ENCODE results near the gene GFPT1. TPM values are rescaled to one million over a fixed set of nuclear protein-coding genes. Genes with fewer than 3 reads are reported as not detected.
A peak's percentile ranks its signal among the peaks of the same experiment; 100 is the strongest.

The GFPT1 gene
- total RNA-seq = 49.5 to 52.7 TPM (median 50.4 TPM) in 3 replicates

DNA sequence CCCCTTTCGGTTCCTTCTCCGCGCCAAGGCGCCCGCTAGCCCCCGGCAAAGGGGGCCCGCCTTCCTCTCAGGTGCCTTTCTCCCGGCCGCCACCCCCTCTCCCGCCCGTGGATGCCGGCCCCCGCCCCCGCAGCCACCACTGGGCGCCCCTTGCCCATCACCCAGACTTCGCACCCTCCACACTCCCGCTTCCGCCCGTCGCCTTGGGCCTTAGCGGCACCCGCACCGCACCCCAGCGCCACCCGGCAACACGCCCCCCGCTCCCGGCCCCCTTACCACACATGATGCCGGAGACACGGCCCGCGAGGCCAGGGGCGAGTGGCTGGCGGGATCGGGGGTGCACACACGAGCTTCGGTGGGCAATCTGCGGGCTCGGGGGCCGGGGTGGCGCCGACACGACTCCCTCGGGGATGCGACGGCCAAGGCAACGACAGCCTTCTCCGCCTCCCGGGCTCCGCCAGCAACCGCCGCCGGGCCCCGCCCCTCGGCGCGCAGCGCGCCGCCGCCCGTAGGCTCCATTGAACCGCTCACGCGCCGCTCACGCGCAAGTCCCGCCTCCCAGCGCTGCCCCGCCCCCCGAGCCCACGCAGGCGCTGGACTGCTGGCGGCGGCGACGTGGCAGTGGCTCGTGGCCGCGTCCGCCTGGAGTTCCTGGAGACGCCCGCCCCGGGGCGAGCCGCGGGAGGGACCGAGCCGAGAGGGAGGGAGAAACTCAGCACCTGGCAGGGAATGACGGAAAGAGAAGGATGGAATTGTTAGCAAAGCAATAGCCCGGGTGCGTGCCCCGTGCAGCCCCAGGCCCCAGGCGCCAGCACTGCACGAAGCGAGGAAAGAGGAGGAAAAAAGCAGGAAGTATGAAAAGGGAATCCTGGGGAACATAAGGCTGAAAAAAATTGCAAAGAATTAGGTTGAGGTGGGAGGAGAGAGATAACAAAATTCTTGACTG is at the start of gene GFPT1:
Gene GFPT1, minus strand, starts transcription at position 439 of the 946 bp plus-strand sequence. Its CDS starts 156 bp downstream, at position 283.
- peaks cover 2% of the 10 kb centered on the region for H3K36me3 Mint-ChIP-seq
- DNase-seq (ENCODE audit: low spot score in 2 of 2, unreplicated experiment in 2 of 2) = peak; percentile 93 to 96
- peak within 1 kb of the TSS; percentile 99 for H3K27ac Mint-ChIP-seq
- H3K4me3 Mint-ChIP-seq = peak within 1 kb of the TSS; percentile 87
- no peaks in the 10 kb centered on the region for H3K27me3 Mint-ChIP-seq (ENCODE audit: low read depth)
- H3K4me1 Mint-ChIP-seq = peaks cover 36% of the 10 kb centered on the region
- no peaks in the 10 kb centered on the region for H3K9me3 Mint-ChIP-seq
- TF ChIP-seq, protein P1, sequence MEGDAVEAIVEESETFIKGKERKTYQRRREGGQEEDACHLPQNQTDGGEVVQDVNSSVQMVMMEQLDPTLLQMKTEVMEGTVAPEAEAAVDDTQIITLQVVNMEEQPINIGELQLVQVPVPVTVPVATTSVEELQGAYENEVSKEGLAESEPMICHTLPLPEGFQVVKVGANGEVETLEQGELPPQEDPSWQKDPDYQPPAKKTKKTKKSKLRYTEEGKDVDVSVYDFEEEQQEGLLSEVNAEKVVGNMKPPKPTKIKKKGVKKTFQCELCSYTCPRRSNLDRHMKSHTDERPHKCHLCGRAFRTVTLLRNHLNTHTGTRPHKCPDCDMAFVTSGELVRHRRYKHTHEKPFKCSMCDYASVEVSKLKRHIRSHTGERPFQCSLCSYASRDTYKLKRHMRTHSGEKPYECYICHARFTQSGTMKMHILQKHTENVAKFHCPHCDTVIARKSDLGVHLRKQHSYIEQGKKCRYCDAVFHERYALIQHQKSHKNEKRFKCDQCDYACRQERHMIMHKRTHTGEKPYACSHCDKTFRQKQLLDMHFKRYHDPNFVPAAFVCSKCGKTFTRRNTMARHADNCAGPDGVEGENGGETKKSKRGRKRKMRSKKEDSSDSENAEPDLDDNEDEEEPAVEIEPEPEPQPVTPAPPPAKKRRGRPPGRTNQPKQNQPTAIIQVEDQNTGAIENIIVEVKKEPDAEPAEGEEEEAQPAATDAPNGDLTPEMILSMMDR (IDR thresholded peaks at IDR 0.05; ENCODE audit: unreplicated experiment) = no peak

DNA sequence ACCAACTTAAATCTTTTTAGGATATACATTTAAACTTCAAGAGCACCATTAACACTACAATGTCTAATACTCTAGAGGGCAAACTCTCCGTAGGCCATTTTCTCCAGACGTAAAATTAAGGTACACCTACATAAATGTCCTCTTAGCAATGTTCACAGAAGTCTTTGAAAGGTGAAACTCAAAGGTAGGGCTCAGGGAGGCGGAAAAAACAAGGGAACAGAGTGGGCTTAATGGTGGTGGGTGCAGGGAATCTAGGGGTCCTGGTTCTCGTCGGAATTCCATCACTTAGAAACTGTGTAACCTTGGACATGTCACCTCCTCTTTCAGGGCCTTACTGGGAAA is 49.5 kb upstream of the GFPT1 start:
- Mint-ChIP-seq H3K9me3 (no peaks in the 10 kb centered on the region), H3K36me3 (peaks cover 2% of the 10 kb centered on the region), H3K27ac (peak overlapping the region; percentile 97), H3K4me1 (peaks cover 26% of the 10 kb centered on the region), H3K4me3 (peak overlapping the region; percentile 94), H3K27me3 (ENCODE audit: low read depth) (no peaks in the 10 kb centered on the region)
- DNase-seq (ENCODE audit: low spot score in 2 of 2, unreplicated experiment in 2 of 2) = no peak
- TF ChIP-seq, protein P1 (IDR thresholded peaks at IDR 0.05; ENCODE audit: unreplicated experiment) = no peak

DNA sequence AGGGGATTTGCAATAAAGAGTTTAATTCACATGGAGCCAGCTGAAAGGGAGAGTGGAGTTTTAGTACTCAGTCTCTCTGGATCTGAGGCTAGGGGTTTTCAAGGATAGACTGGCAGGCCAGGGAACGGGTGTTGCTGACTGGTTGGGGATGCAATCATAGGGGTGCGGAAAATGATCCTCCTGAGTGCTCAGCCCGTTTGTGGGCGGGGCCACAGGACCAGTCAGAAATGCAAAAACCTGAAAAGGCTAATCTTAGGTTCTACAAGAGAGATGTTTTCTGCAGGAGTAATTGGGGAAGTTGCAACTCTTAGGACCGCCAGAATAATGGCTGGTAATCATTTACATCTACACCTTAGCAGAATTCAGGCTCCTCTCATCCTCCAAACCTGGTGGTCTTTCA is 47.7 kb upstream of the GFPT1 start:
- H3K9me3 Mint-ChIP-seq = no peaks in the 10 kb centered on the region
- peak overlapping the region; percentile 13 for H3K4me3 Mint-ChIP-seq
- no peak for DNase-seq (ENCODE audit: low spot score in 2 of 2, unreplicated experiment in 2 of 2)
- peaks cover 2% of the 10 kb centered on the region for H3K36me3 Mint-ChIP-seq
- H3K27me3 Mint-ChIP-seq (ENCODE audit: low read depth) = no peaks in the 10 kb centered on the region
- TF ChIP-seq, protein P1 (IDR thresholded peaks at IDR 0.05; ENCODE audit: unreplicated experiment) = no peak
- no peak overlapping the region for H3K27ac Mint-ChIP-seq
- peaks cover 26% of the 10 kb centered on the region for H3K4me1 Mint-ChIP-seq

DNA sequence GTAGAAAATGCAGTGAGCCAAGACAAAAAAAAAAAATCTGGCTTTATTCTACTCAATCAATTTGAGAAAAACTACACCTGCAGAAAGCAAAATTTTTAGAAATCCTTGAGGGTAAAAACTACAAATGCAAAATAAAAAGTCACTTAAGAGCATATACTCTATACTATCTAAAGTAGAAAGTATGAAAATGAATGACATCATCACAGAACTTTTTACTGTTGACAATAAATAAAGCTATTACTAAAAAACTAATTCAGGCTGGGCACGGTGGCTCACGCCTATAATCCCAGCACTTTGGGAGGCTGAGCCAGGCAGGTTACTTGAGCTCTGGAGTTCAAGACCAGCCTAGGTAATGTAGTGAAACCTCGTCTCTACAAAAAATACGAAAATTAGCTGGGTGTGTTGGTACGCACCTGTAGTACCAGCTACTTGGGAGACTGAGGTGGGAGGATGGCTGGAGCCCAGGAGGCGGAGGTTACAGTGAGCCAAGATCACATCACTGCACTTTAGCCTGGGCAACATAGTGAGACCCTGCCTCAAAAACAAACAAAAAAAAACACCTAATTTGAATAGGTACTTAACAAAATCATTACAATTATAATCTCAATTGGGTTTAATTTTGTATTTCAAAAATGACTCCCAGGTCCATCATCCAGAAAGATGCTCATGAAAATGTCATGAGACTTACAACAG is 42.6 kb upstream of the GFPT1 start:
- H3K36me3 Mint-ChIP-seq = peaks cover 7% of the 10 kb centered on the region
- TF ChIP-seq, protein P1 (IDR thresholded peaks at IDR 0.05; ENCODE audit: unreplicated experiment) = no peak
- H3K9me3 Mint-ChIP-seq = no peaks in the 10 kb centered on the region
- no peak for DNase-seq (ENCODE audit: low spot score in 2 of 2, unreplicated experiment in 2 of 2)
- peaks cover 4% of the 10 kb centered on the region for H3K4me1 Mint-ChIP-seq
- H3K27ac Mint-ChIP-seq = no peak overlapping the region
- no peak overlapping the region for H3K4me3 Mint-ChIP-seq
- H3K27me3 Mint-ChIP-seq (ENCODE audit: low read depth) = no peaks in the 10 kb centered on the region

DNA sequence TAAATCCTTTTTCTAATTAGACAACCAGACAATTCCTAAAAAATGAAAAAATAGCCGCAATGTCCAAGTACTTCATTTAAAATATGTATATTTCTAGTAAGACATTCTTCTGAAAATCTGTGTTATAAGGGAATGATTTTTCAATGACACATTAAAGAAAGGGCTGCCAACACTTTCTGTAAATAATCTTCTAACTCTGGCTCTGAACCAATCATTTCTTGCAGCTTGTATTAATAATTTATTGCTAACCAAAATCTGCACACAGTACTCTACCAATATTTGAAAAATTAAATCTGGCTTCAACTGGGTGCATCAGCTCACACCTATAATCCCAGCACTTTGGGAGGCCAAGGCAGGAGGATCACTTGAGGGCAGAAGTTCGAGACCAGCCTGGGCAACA is 42.0 kb upstream of the GFPT1 start:
- H3K4me3 Mint-ChIP-seq = no peak overlapping the region
- no peak overlapping the region for H3K27ac Mint-ChIP-seq
- H3K9me3 Mint-ChIP-seq = no peaks in the 10 kb centered on the region
- no peak for DNase-seq (ENCODE audit: low spot score in 2 of 2, unreplicated experiment in 2 of 2)
- H3K36me3 Mint-ChIP-seq = peaks cover 7% of the 10 kb centered on the region
- TF ChIP-seq, protein P1 (IDR thresholded peaks at IDR 0.05; ENCODE audit: unreplicated experiment) = no peak
- no peaks in the 10 kb centered on the region for H3K27me3 Mint-ChIP-seq (ENCODE audit: low read depth)
- no peaks in the 10 kb centered on the region for H3K4me1 Mint-ChIP-seq

Data from mesothelial cell of epicardium (in vitro differentiated cells).